ENCODE data around the gene ZMAT2.
"Not testable (repeated sequence)": the region's sequence is repeated elsewhere in the genome, so short reads cannot be mapped to it uniquely, and the experiment has no call there.

Gene ZMAT2

DNA sequence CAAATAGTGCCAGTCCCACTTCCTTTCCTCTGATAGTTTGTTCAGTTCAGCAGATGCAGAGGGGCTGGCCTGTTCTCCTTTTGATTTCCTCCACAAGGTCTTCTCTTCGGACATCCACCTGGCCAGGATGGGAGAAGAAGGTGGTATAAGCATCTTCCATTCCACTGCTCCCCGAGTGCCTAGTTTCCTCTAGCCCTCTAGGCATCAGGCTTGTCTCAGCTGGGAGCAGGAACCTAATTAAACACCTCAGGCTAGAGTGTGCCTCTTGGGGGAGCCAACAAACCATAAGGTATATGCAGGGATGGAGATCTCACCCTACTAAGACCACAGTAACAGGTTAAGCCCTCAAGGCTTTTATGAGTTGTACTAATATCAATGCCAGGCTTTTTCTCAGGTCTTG is 26.0 kb upstream of the ZMAT2 start:
- H3K27ac ChIP-seq (ENCODE audit: low read depth, low read length) = no peak overlapping the region
- 0 out of 2 replicates have a peak, but pooled peaks cover 4% of the 10 kb centered on the region for H3K4me1 ChIP-seq (ENCODE audit: control insufficient read depth, insufficient read depth, low read length)
- H3K4me3 ChIP-seq (ENCODE audit: low read depth, low read length) = no peak overlapping the region
- H3K9ac ChIP-seq (ENCODE audit: low read length) = no peak overlapping the region
- no peaks in the 10 kb centered on the region for H3K27me3 ChIP-seq (ENCODE audit: control insufficient read depth, insufficient read depth, low read length)
- H3K36me3 ChIP-seq (ENCODE audit: control insufficient read depth, insufficient read depth, low read length) = peaks cover 85% of the 10 kb centered on the region
- no peaks in the 10 kb centered on the region for H3K9me3 ChIP-seq (ENCODE audit: control insufficient read depth, insufficient read depth, low read depth, low read length)

DNA sequence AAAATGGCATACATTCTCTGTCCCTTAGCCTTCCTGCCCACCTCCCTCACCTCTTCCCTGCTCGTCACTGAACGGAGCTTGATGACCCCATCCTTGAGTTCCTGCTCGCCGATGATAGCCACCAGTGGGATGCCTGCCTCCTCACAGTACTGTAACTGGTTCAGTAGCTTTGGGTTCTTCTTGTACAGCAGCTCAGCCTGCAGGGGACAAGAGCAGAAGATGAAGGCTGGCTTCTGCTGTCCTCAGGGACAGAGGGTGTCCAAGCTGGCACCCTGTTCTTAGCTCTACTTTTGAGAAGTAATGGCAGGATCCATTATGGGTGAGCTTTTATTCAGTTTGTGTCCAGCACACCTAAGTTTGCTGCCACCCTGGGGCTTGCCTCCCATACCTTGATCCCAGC is 25.6 kb upstream of the ZMAT2 start:
- H3K4me3 ChIP-seq (ENCODE audit: low read depth, low read length) = no peak overlapping the region
- H3K36me3 ChIP-seq (ENCODE audit: control insufficient read depth, insufficient read depth, low read length) = peaks cover 85% of the 10 kb centered on the region
- H3K27ac ChIP-seq (ENCODE audit: low read depth, low read length) = no peak overlapping the region
- no peak overlapping the region for H3K9ac ChIP-seq (ENCODE audit: low read length)
- no peaks in the 10 kb centered on the region for H3K9me3 ChIP-seq (ENCODE audit: control insufficient read depth, insufficient read depth, low read depth, low read length)
- H3K4me1 ChIP-seq (ENCODE audit: control insufficient read depth, insufficient read depth, low read length) = 0 out of 2 replicates have a peak, but pooled peaks cover 4% of the 10 kb centered on the region
- H3K27me3 ChIP-seq (ENCODE audit: control insufficient read depth, insufficient read depth, low read length) = no peaks in the 10 kb centered on the region

DNA sequence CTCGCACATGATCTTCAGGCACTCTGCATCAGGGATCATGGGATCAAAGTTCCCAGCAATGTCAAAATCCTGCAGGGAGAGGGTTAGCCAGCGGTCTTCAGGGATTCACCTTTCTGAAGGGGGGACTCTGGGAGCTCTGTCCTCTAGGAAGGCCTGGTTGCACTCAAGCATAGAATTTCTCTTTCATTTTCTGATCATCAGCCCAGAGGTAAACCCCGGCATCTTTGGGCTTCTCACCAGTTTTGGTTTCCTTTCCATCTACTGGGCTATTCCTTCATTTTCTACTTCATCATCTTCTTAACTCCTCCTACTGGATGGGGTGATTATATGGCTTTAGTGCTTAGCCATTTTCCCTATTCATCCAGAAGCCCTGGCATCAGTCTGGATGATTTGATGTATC is 22.3 kb upstream of the ZMAT2 start:
- Histone ChIP-seq H3K9ac (ENCODE audit: low read length) (no peak overlapping the region), H3K9me3 (ENCODE audit: control insufficient read depth, insufficient read depth, low read depth, low read length) (no peaks in the 10 kb centered on the region), H3K4me1 (ENCODE audit: control insufficient read depth, insufficient read depth, low read length) (no peaks in the 10 kb centered on the region), H3K27ac (ENCODE audit: low read depth, low read length) (no peak overlapping the region), H3K4me3 (ENCODE audit: low read depth, low read length) (no peak overlapping the region), H3K36me3 (ENCODE audit: control insufficient read depth, insufficient read depth, low read length) (peaks cover 81% of the 10 kb centered on the region), H3K27me3 (ENCODE audit: control insufficient read depth, insufficient read depth, low read length) (no peaks in the 10 kb centered on the region)

DNA sequence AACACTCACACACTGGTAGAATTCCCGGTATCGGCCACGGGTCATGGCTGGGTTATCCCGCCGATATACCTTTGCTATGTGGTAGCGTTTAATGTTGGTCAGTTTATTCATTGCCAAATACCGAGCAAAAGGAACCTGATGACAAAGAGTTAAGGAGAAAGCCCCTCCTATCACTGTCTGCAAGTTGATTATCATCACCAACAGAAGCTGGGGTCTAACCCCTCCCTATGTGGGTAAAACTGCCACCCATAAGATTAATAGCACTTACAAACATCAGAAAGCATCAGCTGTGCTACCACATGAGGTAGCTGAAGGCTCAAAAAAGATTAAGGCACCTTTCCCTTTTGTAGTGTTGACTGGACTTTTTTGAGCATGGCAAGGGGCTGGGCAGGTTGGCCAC is 21.3 kb upstream of the ZMAT2 start:
- Histone ChIP-seq H3K4me1 (ENCODE audit: control insufficient read depth, insufficient read depth, low read length) (no peaks in the 10 kb centered on the region), H3K27ac (ENCODE audit: low read depth, low read length) (no peak overlapping the region), H3K27me3 (ENCODE audit: control insufficient read depth, insufficient read depth, low read length) (no peaks in the 10 kb centered on the region), H3K9ac (ENCODE audit: low read length) (no peak overlapping the region), H3K36me3 (ENCODE audit: control insufficient read depth, insufficient read depth, low read length) (peaks cover 74% of the 10 kb centered on the region), H3K9me3 (ENCODE audit: control insufficient read depth, insufficient read depth, low read depth, low read length) (no peaks in the 10 kb centered on the region), H3K4me3 (ENCODE audit: low read depth, low read length) (no peak overlapping the region)

DNA sequence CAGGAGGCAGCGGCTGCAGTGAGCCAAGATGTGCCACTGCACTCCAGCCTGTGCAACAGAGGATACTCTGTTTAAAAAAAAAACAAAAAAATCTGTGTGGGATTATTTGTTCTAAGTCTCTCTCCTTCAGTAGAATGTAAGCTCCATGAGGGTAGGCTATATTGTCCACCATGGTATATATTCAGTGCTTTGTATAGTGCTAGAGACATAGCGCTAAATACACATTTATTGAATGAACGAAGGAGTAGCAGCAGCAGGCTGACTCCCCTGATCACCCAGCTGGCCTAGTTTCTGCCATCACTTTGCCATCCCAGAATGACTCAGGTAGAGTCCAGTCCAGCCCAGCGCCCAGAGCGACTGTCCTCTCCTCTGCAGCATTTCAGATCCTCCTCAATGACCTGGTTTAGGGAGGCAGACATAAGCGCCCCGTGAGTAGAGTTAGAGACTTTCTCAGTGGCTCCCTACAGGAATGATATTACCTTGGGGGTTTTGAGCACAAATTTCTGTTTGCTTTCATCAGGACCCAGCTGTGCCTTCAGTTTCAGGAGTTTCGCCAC is 9.8 kb upstream of the ZMAT2 start:
- H3K36me3 ChIP-seq (ENCODE audit: control insufficient read depth, insufficient read depth, low read length) = peaks cover 31% of the 10 kb centered on the region
- H3K9me3 ChIP-seq (ENCODE audit: control insufficient read depth, insufficient read depth, low read depth, low read length) = no peaks in the 10 kb centered on the region
- no peaks in the 10 kb centered on the region for H3K4me1 ChIP-seq (ENCODE audit: control insufficient read depth, insufficient read depth, low read length)
- H3K9ac ChIP-seq (ENCODE audit: low read length) = peak overlapping the region; percentile 92
- peak overlapping the region; percentile 92 for H3K4me3 ChIP-seq (ENCODE audit: low read depth, low read length)
- no peak overlapping the region for H3K27ac ChIP-seq (ENCODE audit: low read depth, low read length)
- H3K27me3 ChIP-seq (ENCODE audit: control insufficient read depth, insufficient read depth, low read length) = no peaks in the 10 kb centered on the region

DNA sequence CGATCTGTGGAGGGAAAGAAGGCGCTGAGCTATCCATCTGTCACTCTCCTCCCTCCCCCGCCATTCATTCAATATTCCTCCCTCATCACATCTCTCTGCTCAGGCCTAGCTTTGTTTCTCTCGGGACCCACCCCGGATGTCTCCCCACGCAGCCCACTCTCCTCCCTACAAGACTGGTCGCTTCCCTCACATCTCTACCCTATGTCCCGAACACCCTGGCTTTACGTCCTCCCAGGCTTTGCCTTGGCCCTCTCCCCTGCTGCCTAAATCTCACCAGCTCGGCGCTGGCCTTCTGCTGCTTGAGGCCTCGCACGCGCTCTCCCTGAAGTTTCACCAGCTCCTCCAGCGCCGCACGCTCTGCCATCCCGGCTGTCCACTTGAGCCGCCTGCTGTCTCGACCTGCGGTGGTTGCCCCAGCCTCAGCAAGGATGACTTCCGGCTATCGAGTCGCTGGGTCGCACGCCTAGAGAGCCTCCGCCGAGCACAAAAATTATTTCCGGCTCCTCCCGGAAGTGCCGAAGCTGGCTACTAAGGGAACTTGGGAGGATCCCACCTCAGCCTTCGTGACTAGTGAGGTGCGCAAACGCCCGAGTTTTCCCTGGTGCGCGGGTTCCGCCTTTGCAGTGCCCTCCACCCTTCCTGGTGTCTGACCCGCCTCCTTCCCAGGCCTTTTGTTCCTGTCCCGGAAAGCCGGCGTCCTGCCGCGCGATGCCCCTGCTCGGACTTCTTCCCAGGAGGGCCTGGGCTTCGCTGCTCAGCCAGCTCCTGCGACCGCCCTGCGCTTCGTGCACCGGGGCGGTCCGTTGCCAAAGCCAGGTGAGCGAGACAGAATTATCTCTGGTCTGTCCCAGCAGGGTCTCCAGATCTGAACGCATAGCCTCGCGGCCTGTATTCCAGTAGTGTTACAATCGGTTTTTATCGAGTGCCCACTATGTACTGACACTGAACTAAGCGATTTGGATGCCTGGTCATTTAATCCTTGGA is 9.0 kb upstream of the ZMAT2 start, which contains the start of the genes HARS1 and HARS2:
Gene HARS1 (minus strand): TSS at position 430 of the 984 bp plus-strand sequence. CDS start 66 bp downstream, at position 364.
Gene HARS2 (plus strand): TSS at position 515 of the 984 bp plus-strand sequence. CDS start 194 bp downstream, at position 709.
- Histone ChIP-seq H3K36me3 (ENCODE audit: control insufficient read depth, insufficient read depth, low read length) (peaks cover 39% of the 10 kb centered on the region), H3K9ac (ENCODE audit: low read length) (peak within 1 kb of the TSS; percentile 92), H3K9me3 (ENCODE audit: control insufficient read depth, insufficient read depth, low read depth, low read length) (no peaks in the 10 kb centered on the region), H3K4me3 (ENCODE audit: low read depth, low read length) (peak within 1 kb of the TSS; percentile 92), H3K27ac (ENCODE audit: low read depth, low read length) (peak within 1 kb of the TSS; percentile 77), H3K27me3 (ENCODE audit: control insufficient read depth, insufficient read depth, low read length) (no peaks in the 10 kb centered on the region), H3K4me1 (ENCODE audit: control insufficient read depth, insufficient read depth, low read length) (peaks cover 5% of the 10 kb centered on the region)

DNA sequence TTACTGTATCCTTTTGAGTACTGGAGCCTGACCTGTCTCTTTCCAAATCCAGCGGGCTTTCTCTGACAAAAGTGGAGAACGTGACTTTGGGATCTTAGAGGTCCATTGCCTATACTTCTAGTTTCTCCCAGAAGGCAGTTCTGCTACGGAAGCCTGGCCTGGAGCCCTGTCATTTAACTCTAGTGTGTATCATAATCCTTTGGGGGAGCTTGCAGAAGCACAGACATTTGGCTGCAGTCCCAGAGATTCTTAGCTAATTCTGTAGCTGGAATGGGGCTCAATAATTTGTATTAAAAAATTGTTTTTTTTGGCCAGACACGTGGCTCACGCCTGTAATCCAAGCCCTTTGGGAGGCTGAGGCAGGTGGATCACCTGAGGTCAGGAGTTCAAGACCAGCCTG is 6.0 kb upstream of the ZMAT2 start:
- no peaks in the 10 kb centered on the region for H3K27me3 ChIP-seq (ENCODE audit: control insufficient read depth, insufficient read depth, low read length)
- no peak overlapping the region for H3K27ac ChIP-seq (ENCODE audit: low read depth, low read length)
- H3K36me3 ChIP-seq (ENCODE audit: control insufficient read depth, insufficient read depth, low read length) = peaks cover 62% of the 10 kb centered on the region
- H3K9ac ChIP-seq (ENCODE audit: low read length) = no peak overlapping the region
- H3K4me1 ChIP-seq (ENCODE audit: control insufficient read depth, insufficient read depth, low read length) = peaks cover 13% of the 10 kb centered on the region
- H3K9me3 ChIP-seq (ENCODE audit: control insufficient read depth, insufficient read depth, low read depth, low read length) = no peaks in the 10 kb centered on the region
- H3K4me3 ChIP-seq (ENCODE audit: low read depth, low read length) = no peak overlapping the region

DNA sequence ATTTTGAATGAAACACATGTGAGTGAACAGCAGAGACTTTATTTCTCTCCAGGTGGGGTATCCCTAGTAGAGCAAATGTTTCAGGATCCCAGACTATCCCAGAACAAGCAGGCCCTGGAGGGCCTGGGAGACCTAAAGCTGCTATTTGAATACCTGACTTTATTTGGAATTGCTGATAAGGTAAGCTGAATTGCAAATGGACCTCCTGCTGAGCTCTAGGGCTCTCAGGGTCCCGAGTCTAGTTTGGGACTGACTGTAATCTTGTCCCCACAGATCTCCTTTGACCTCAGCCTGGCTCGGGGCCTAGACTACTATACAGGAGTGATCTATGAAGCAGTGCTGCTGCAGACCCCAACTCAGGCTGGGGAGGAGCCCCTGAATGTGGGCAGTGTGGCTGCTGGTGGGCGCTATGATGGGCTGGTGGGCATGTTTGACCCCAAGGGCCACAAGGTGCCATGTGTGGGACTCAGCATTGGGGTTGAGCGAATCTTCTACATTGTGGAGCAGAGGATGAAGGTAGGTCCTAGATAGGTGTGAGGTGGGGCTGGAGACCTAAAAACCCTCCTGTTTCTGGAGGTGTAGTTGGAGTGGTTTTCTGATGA is 3.3 kb upstream of the ZMAT2 start:
- peak overlapping the region; percentile 48 for H3K9ac ChIP-seq (ENCODE audit: low read length)

DNA sequence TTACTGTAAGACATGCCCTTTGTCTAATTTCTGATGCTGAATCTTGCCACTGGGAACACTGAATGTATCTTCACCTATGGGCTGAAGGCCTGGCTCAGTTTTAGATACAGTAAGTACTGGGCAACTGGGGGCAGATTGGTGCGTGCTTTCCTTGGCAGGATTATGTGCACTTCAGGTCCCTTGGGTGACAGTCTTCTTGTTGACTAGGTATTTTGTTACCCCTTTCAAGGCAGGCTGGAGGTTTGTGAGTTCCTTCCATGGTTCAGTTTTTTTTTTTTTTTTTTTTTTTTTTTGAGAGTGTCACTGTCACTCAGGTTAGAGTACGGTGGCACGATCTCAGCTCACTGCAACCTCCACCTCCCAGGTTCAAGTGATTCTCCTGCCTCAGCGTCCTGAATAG is 7.6 kb downstream of the ZMAT2 start:
- Histone ChIP-seq H3K27ac (ENCODE audit: low read depth, low read length) (no peak overlapping the region), H3K9ac (ENCODE audit: low read length) (no peak overlapping the region), H3K9me3 (ENCODE audit: control insufficient read depth, insufficient read depth, low read depth, low read length) (no peaks in the 10 kb centered on the region), H3K4me1 (ENCODE audit: control insufficient read depth, insufficient read depth, low read length) (no peaks in the 10 kb centered on the region), H3K4me3 (ENCODE audit: low read depth, low read length) (no peak overlapping the region), H3K27me3 (ENCODE audit: control insufficient read depth, insufficient read depth, low read length) (no peaks in the 10 kb centered on the region), H3K36me3 (ENCODE audit: control insufficient read depth, insufficient read depth, low read length) (peaks cover 44% of the 10 kb centered on the region)

More for the DNA sequence above, 3.3 kb upstream of the ZMAT2 start:
- no peaks in the 10 kb centered on the region for H3K9me3 ChIP-seq (ENCODE audit: control insufficient read depth, insufficient read depth, low read depth, low read length)
- H3K4me1 ChIP-seq (ENCODE audit: control insufficient read depth, insufficient read depth, low read length) = peaks cover 16% of the 10 kb centered on the region
- no peak overlapping the region; the same call in 1 of the 2 replicates for H3K27ac ChIP-seq (ENCODE audit: low read depth, low read length)
- H3K27me3 ChIP-seq (ENCODE audit: control insufficient read depth, insufficient read depth, low read length) = no peaks in the 10 kb centered on the region
- peaks cover 65% of the 10 kb centered on the region for H3K36me3 ChIP-seq (ENCODE audit: control insufficient read depth, insufficient read depth, low read length)
- no peak overlapping the region for H3K4me3 ChIP-seq (ENCODE audit: low read depth, low read length)

DNA sequence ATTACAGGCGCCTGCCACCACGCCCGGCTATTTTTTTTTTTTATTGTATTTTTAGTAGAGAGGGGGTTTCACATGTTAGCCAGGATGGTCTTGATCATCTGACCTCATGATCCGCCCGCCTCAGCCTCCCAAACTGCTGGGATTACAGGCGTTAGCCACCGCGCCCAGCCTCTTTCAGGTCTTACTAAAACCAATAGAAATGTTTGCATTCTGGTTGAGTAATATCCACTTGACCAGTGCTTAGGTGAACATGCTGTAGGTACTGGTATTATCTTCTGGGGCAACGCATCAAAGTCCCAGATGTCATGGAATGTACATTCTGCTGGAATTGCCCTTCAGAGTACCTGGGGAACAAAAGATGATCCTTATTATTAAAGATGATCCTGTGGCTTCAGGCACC is 8.5 kb downstream of the ZMAT2 start:
- peaks cover 36% of the 10 kb centered on the region for H3K36me3 ChIP-seq (ENCODE audit: control insufficient read depth, insufficient read depth, low read length)
- H3K27ac ChIP-seq (ENCODE audit: low read depth, low read length); H3K27me3 ChIP-seq (ENCODE audit: control insufficient read depth, insufficient read depth, low read length); H3K9me3 ChIP-seq (ENCODE audit: control insufficient read depth, insufficient read depth, low read depth, low read length); H3K4me1 ChIP-seq (ENCODE audit: control insufficient read depth, insufficient read depth, low read length); H3K9ac ChIP-seq (ENCODE audit: low read length); H3K4me3 ChIP-seq (ENCODE audit: low read depth, low read length): not testable (repeated sequence)

All from HUES6 (cell line).